ENCODE measurements around the gene CADM1. TPM values are rescaled to one million over a fixed set of nuclear protein-coding genes. Genes with fewer than 3 reads are reported as not detected.

The CADM1 gene
- total and polyA plus RNA-seq, 10 of the 15 experiments (the other 5 are each of a cell fraction or from before 2014, with no cell fraction given): 0.03 to 0.48 (median 0.15) TPM; not detected in 3

DNA sequence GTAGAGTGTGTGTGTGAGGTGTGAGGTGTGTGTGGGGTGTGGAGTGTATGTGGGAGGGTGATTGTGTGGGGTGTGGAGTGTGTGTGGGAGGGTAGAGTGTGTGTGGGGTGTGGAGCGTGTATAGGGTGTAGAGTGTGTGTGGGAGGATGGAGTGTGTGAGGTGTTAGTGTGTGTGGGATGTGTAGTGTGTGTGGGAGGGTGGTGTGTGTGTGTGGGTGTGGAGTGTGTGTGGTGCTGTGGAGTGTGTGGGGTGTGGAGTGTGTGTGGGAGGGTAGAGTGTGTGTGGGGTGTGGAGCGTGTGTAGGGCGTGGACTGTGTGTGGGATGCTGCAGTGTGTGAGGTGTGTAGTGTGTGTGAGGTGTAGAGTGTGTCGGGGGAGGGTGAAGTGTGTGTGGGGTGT lies 356.1 kb downstream of the CADM1 start:
- ChIA-PET RAD21 (ENCODE audit: unreplicated experiment) (no interaction called here), SMC1A (ENCODE audit: uncharacterized antibody, unreplicated experiment) (no interaction called here), POLR2A (no interaction called here), CTCF (no interaction called here)
- no peaks in the 10 kb centered on the region for H4K20me1 ChIP-seq (ENCODE audit: control insufficient read depth, insufficient read depth)
- no peak overlapping the region for H3K27ac ChIP-seq (ENCODE audit: control insufficient read depth, insufficient read depth)
- H3K9me3 ChIP-seq (replicated peaks; ENCODE audit: control insufficient read depth, insufficient read depth, low read length): peaks cover 2% of the 10 kb centered on the region; the same call in 1 of the 3 replicates
- DNase-seq (ENCODE audit: low read depth, low spot score) (no peak), ATAC-seq (no peak), FAIRE-seq (no peak)
- H3K4me1 ChIP-seq (ENCODE audit: control insufficient read depth, insufficient read depth, low read length): no peaks in the 10 kb centered on the region
- no peak overlapping the region for H2AFZ ChIP-seq (ENCODE audit: control insufficient read depth, low read depth, low read length)
- no peak overlapping the region for H3K4me3 ChIP-seq
- BruUV-seq (replicated peaks): no TSS peak
- 89% methylated on average over 1 of the region's 4 CpGs for WGBS (ENCODE audit: insufficient coverage, insufficient replicate concordance, low lambda C conversion rate, missing lambda C conversion rate)
- H3K27me3 ChIP-seq (replicated peaks in 1 of 2; ENCODE audit: control insufficient read depth in 2 of 2, insufficient read depth in 2 of 2, low read length in 1 of 2): 0 out of 4 replicates have a peak, but pooled peaks cover 0 to 2% of the 10 kb centered on the region in 2 experiments
- H3K79me2 ChIP-seq (ENCODE audit: control insufficient read depth, insufficient read depth, low read length): no peaks in the 10 kb centered on the region
- intact Hi-C loops (cut with micrococcal nuclease; ENCODE audit: unreplicated experiment) (no loop called here), in situ Hi-C loops (cut with MboI) (no loop called here)
- no peak overlapping the region for H3K4me2 ChIP-seq (ENCODE audit: control insufficient read depth, insufficient read depth)
- no peaks in the 10 kb centered on the region for H3K36me3 ChIP-seq (ENCODE audit: control insufficient read depth in 2 of 2, insufficient read depth in 2 of 2, low read length in 1 of 2)
- no peak for TF ChIP-seq ZZZ3 (IDR thresholded peaks at IDR 0.05; ENCODE audit: control insufficient read depth, insufficient read length, low read depth)
- H3K9ac ChIP-seq (ENCODE audit: control insufficient read depth, insufficient read depth, low read length): no peak overlapping the region

DNA sequence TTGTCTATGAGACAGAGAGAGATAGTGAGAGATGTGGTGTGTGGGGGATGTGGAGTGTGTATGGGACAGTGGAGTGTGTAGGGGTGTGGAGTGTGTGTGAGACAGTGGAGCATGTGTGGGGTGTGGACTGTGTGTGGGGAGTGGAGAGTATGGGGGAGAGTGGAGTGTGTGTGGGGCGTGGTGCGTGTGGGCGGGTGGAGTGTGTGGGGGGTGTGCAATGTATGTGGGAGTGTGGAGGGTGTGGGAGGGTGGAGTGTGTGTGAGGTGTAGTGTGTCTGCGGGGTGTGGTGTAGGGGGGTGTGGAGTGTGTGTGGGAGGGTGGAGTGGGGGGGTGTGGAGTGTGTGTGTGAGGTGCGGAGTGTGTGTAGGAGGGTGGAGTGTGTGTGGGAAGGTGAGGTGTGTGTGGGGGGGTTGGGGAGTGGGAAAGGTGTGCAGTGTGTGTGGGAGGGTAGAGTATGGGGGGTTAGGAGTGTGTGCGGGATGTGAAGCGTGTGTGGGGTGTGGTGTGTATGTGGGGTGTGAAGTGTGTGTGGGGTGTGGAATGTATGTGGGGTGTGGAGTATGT lies 356.9 kb downstream of the CADM1 start:
- H3K4me3 ChIP-seq: no peak overlapping the region
- DNase-seq (ENCODE audit: low read depth, low spot score) (no peak), ATAC-seq (no peak), FAIRE-seq (no peak)
- ChIA-PET CTCF (no interaction called here), POLR2A (no interaction called here), RAD21 (ENCODE audit: unreplicated experiment) (no interaction called here), SMC1A (ENCODE audit: uncharacterized antibody, unreplicated experiment) (no interaction called here)
- no peaks in the 10 kb centered on the region for H3K4me1 ChIP-seq (ENCODE audit: control insufficient read depth, insufficient read depth, low read length)
- no peaks in the 10 kb centered on the region for H3K79me2 ChIP-seq (ENCODE audit: control insufficient read depth, insufficient read depth, low read length)
- H3K4me2 ChIP-seq (ENCODE audit: control insufficient read depth, insufficient read depth): no peak overlapping the region
- no peak overlapping the region for H2AFZ ChIP-seq (ENCODE audit: control insufficient read depth, low read depth, low read length)
- WGBS (ENCODE audit: insufficient coverage, insufficient replicate concordance, low lambda C conversion rate, missing lambda C conversion rate): 92% methylated on average over 2 of the region's 7 CpGs
- BruUV-seq (replicated peaks): no TSS peak
- no peak overlapping the region for H3K9ac ChIP-seq (ENCODE audit: control insufficient read depth, insufficient read depth, low read length)
- intact Hi-C loops (cut with micrococcal nuclease; ENCODE audit: unreplicated experiment): no loop called here
- no peaks in the 10 kb centered on the region for H3K36me3 ChIP-seq (ENCODE audit: control insufficient read depth in 2 of 2, insufficient read depth in 2 of 2, low read length in 1 of 2)
- H3K27ac ChIP-seq (ENCODE audit: control insufficient read depth, insufficient read depth): no peak overlapping the region
- H3K9me3 ChIP-seq (replicated peaks; ENCODE audit: control insufficient read depth, insufficient read depth, low read length): peaks cover 2% of the 10 kb centered on the region; the same call in 1 of the 3 replicates
- no peaks in the 10 kb centered on the region for H4K20me1 ChIP-seq (ENCODE audit: control insufficient read depth, insufficient read depth)
- in situ Hi-C loops (cut with MboI): no loop called here
- peaks cover 2% of the 10 kb centered on the region in 2 experiments; a peak in 1 of 4 replicates for H3K27me3 ChIP-seq (replicated peaks in 1 of 2; ENCODE audit: control insufficient read depth in 2 of 2, insufficient read depth in 2 of 2, low read length in 1 of 2)
- TF ChIP-seq, protein P1, sequence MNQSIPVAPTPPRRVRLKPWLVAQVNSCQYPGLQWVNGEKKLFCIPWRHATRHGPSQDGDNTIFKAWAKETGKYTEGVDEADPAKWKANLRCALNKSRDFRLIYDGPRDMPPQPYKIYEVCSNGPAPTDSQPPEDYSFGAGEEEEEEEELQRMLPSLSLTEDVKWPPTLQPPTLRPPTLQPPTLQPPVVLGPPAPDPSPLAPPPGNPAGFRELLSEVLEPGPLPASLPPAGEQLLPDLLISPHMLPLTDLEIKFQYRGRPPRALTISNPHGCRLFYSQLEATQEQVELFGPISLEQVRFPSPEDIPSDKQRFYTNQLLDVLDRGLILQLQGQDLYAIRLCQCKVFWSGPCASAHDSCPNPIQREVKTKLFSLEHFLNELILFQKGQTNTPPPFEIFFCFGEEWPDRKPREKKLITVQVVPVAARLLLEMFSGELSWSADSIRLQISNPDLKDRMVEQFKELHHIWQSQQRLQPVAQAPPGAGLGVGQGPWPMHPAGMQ (IDR thresholded peaks at IDR 0.05; ENCODE audit: borderline replicate concordance): no peak
- TF ChIP-seq MTA2 (IDR thresholded peaks at IDR 0.05; ENCODE audit: low read depth): no peak
- no peak for TF ChIP-seq MYC (IDR thresholded peaks at IDR 0.05; ENCODE audit: insufficient read depth, insufficient read length, insufficient replicate concordance, low read length, severe bottlenecking)
- TF ChIP-seq GABPA (IDR thresholded peaks at IDR 0.05; ENCODE audit: low read depth): no peak
- no peak for TF ChIP-seq SPI1 (IDR thresholded peaks at IDR 0.05; ENCODE audit: borderline replicate concordance, insufficient read depth, low read depth, low read length)
- TF ChIP-seq, protein P2, sequence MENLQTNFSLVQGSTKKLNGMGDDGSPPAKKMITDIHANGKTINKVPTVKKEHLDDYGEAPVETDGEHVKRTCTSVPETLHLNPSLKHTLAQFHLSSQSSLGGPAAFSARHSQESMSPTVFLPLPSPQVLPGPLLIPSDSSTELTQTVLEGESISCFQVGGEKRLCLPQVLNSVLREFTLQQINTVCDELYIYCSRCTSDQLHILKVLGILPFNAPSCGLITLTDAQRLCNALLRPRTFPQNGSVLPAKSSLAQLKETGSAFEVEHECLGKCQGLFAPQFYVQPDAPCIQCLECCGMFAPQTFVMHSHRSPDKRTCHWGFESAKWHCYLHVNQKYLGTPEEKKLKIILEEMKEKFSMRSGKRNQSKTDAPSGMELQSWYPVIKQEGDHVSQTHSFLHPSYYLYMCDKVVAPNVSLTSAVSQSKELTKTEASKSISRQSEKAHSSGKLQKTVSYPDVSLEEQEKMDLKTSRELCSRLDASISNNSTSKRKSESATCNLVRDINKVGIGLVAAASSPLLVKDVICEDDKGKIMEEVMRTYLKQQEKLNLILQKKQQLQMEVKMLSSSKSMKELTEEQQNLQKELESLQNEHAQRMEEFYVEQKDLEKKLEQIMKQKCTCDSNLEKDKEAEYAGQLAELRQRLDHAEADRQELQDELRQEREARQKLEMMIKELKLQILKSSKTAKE (IDR thresholded peaks at IDR 0.05; ENCODE audit: low read depth, poor library complexity, severe bottlenecking): no peak
- no peak for TF ChIP-seq CHD1 (IDR thresholded peaks at IDR 0.05; ENCODE audit: low read depth, low read length)
- TF ChIP-seq ETV6 (conservative IDR thresholded peaks at IDR 0.05 in 1 of 2, IDR thresholded peaks at IDR 0.05 in 1 of 2; ENCODE audit: borderline replicate concordance in 1 of 2, low read depth in 1 of 2): no peak
- TF ChIP-seq NRF1 (conservative IDR thresholded peaks at IDR 0.05; ENCODE audit: low read depth, low read length): no peak
- no peak for TF ChIP-seq TCF3 (IDR thresholded peaks at IDR 0.05; ENCODE audit: borderline replicate concordance, insufficient read depth, low read depth, low read length)
- TF ChIP-seq EGR1 (IDR thresholded peaks at IDR 0.05; ENCODE audit: borderline replicate concordance in 1 of 2, low read depth in 2 of 2, low read length in 2 of 2): no peak
- no peak for TF ChIP-seq YY1 (IDR thresholded peaks at IDR 0.05; ENCODE audit: low read depth, low read length)
